Measurements from ENCODE around the gene CCNB2.

The CCNB2 gene

GRCh38 chr15:59169251-59169708 is 64.3 kb downstream of the CCNB2 start:
- no peak for DNase-seq

- no peak for DNase-seq
Observed at GRCh38 chr15:59170295-59171066, 65.5 kb downstream of the CCNB2 start.

DNA sequence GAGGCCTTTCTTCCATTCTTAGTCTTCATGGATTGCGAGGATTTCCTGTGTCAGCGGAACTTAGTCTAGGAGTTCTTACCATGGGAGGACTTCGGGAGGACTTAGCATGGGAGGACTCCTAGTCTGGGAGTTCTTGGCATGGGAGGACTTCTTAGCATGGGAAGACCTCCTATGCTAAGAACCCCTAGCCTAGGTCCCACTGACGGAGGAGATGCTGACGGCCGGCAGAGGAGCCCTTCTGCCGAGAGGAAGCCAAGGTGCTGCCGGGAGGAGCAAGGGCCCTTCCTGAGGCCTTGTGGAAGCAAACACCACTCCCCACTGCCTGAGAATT is 66.1 kb downstream of the CCNB2 start:
- DNase-seq = no peak

DNA sequence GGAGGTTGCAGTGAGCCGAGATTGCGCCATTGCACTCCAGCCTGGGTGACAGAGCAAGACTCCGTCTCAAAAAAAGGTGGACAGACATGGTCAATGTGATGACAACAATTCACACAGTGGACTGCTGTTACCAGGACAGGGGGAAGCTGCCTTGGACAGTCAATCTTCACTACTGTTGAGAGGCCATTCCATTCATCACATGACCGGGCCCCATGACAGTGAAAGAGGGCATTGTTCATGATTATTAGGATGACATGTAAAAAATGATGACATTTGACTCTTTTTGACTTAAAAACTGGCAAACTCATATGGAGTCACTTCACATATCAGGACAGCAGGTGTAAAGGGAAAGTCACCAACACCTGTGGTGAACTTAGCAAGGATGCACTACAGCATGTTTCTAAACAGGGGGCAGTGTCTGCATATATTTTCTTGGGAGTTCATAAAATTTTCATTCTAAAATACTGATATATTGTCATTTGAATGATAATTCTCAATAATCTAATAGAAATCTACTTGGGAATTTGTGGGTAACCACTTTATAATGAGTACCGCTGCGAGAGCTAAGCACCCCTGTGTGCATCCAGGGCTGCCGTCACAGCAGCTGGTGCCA is 67.4 kb downstream of the CCNB2 start:
- DNase-seq = no peak

DNA sequence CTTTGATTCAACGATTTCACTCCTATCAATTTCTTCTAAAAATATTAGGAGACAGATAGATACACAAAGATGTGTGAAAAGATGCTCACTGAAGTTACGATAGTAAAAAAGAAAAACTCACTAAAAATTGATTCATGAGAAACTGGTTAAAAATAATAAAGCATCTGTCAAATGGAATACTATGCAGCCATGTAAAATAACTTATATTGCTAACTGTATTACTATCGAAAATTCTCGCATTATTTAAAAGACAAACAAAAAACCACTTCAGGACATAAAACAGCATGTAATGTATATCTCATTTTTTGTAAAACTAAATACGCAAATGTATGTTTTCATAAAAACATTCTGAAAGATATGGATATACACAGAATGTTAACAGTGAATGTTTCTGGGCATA is 68.2 kb downstream of the CCNB2 start:
- DNase-seq = no peak

GRCh38 chr15:59174151-59174834 is 69.3 kb downstream of the CCNB2 start:
- no peak for DNase-seq

All from SHP77 treated with DMSO at 0.1 percent for 48 hours (cell line).